KMS-11 (cell line): Measurements from ENCODE around the gene ABCE1.

Source experiments
- H2AFZ ChIP-seq: fragments of 200-600 bp; sonication (generic); 2 replicates; pipeline ENCODE4 v1.6.1; 2016; ENCODE audit warnings: antibody characterized with exemption, mixed run types, low read depth
- H3K27ac ChIP-seq: fragments of 200-600 bp; sonication (generic); 2 replicates; pipeline ENCODE4 v1.6.1; 2016; ENCODE audit warnings: mild to moderate bottlenecking, mixed run types
- H3K27me3 ChIP-seq: fragments of 200-600 bp; sonication (generic); 2 replicates; pipeline ENCODE4 v1.6.1; 2017; ENCODE audit warnings: mild to moderate bottlenecking, low read depth, mixed run types, moderate library complexity; ENCODE audit not compliant: insufficient read depth
- H3K36me3 ChIP-seq: fragments of 200-600 bp; sonication (generic); 2 replicates; pipeline ENCODE4 v1.6.1; 2017; ENCODE audit warnings: mild to moderate bottlenecking, mixed run types; ENCODE audit not compliant: insufficient read depth
- H3K4me1 ChIP-seq: fragments of 200-600 bp; sonication (generic); 2 replicates; pipeline ENCODE4 v1.6.1; 2016; ENCODE audit warnings: mild to moderate bottlenecking, low read depth, mixed run types; ENCODE audit not compliant: poor library complexity, severe bottlenecking
- H3K4me2 ChIP-seq: fragments of 200-600 bp; sonication (generic); 2 replicates; pipeline ENCODE4 v1.7.0; 2016; ENCODE audit warnings: mild to moderate bottlenecking, mixed run types
- H3K4me3 ChIP-seq: fragments of 200-600 bp; sonication (generic); IDR thresholded peaks from 2 replicates; pipeline ENCODE4 v1.6.1; 2017; ENCODE audit warnings: low read depth, low read length, mixed read lengths; ENCODE audit not compliant: insufficient read depth
- H3K79me2 ChIP-seq: fragments of 200-600 bp; sonication (generic); 2 replicates; pipeline ENCODE4 v1.6.1; 2016; ENCODE audit warnings: low read depth, mixed run types; ENCODE audit not compliant: insufficient read depth
- H3K9ac ChIP-seq: fragments of 200-600 bp; sonication (generic); 2 replicates; pipeline ENCODE4 v1.6.1; 2016; ENCODE audit warnings: mild to moderate bottlenecking, mixed run types
- H4K20me1 ChIP-seq: fragments of 200-600 bp; sonication (generic); 2 replicates; pipeline ENCODE4 v1.6.1; 2016; ENCODE audit warnings: mild to moderate bottlenecking, mixed run types; ENCODE audit not compliant: insufficient read depth
- TF ChIP-seq, protein P1 (sequence below): fragments of 200-600 bp; sonication (generic); conservative IDR thresholded peaks from 2 replicates; pipeline ENCODE4 v1.6.1; 2017; ENCODE audit warnings: low read depth, mild to moderate bottlenecking, antibody characterized with exemption, low read length, moderate library complexity, mixed read lengths

ABCE1 gene

DNA sequence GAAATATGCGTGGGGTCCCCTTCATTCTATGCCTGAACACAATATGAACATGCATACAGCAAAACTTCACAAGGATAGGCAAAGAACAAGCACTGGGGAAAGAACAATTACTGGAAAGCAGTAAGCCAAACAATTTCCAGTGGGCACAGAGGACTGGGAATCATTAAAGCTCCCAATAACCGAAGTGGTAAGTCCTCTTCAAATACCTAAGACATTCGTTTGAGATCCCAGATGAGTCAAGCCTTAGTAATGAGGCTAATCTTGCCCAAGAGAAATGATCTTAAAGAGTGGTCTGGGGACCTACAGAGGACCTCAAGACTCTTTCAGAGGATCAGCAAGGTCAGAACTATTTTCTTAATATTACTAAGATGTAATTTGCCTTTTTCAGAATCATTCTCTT is 28.8 kb upstream of the ABCE1 start:
- no peak overlapping the region for H3K9ac ChIP-seq
- no peak overlapping the region for H3K4me2 ChIP-seq
- H3K27ac ChIP-seq: no peak overlapping the region
- no peaks in the 10 kb centered on the region for H3K79me2 ChIP-seq
- no peaks in the 10 kb centered on the region for H4K20me1 ChIP-seq
- H3K36me3 ChIP-seq: no peaks in the 10 kb centered on the region
- TF ChIP-seq, protein P1, sequence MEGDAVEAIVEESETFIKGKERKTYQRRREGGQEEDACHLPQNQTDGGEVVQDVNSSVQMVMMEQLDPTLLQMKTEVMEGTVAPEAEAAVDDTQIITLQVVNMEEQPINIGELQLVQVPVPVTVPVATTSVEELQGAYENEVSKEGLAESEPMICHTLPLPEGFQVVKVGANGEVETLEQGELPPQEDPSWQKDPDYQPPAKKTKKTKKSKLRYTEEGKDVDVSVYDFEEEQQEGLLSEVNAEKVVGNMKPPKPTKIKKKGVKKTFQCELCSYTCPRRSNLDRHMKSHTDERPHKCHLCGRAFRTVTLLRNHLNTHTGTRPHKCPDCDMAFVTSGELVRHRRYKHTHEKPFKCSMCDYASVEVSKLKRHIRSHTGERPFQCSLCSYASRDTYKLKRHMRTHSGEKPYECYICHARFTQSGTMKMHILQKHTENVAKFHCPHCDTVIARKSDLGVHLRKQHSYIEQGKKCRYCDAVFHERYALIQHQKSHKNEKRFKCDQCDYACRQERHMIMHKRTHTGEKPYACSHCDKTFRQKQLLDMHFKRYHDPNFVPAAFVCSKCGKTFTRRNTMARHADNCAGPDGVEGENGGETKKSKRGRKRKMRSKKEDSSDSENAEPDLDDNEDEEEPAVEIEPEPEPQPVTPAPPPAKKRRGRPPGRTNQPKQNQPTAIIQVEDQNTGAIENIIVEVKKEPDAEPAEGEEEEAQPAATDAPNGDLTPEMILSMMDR: no peak
- no peak overlapping the region for H2AFZ ChIP-seq
- H3K27me3 ChIP-seq: no peaks in the 10 kb centered on the region
- no peaks in the 10 kb centered on the region for H3K4me1 ChIP-seq
- no peak overlapping the region for H3K4me3 ChIP-seq

DNA sequence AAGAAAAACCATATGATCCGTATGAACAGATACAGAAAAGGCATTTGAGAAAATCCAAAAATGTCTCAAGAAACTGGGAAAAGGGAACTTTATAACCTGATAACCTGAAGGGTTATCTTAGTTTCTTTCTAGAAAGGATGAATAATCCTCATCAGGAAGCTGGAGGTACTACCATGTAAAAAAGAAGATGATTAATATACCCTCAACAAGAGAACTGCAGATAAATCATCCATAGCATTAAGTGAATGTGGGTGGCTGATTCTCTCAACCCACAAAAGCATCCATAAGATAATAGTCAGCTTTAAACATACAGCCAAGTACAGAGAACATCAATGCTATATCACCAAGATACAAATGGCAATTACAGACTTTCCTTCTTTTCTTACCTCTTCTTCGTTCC is 26.6 kb upstream of the ABCE1 start:
- TF ChIP-seq, protein P1: no peak
- H3K4me3 ChIP-seq: no peak overlapping the region
- H3K9ac ChIP-seq: no peak overlapping the region
- H2AFZ ChIP-seq: no peak overlapping the region
- H3K4me1 ChIP-seq: peaks cover 8% of the 10 kb centered on the region
- H3K27ac ChIP-seq: no peak overlapping the region
- no peaks in the 10 kb centered on the region for H3K27me3 ChIP-seq
- no peak overlapping the region for H3K4me2 ChIP-seq
- H3K79me2 ChIP-seq: no peaks in the 10 kb centered on the region
- H3K36me3 ChIP-seq: no peaks in the 10 kb centered on the region
- H4K20me1 ChIP-seq: no peaks in the 10 kb centered on the region

DNA sequence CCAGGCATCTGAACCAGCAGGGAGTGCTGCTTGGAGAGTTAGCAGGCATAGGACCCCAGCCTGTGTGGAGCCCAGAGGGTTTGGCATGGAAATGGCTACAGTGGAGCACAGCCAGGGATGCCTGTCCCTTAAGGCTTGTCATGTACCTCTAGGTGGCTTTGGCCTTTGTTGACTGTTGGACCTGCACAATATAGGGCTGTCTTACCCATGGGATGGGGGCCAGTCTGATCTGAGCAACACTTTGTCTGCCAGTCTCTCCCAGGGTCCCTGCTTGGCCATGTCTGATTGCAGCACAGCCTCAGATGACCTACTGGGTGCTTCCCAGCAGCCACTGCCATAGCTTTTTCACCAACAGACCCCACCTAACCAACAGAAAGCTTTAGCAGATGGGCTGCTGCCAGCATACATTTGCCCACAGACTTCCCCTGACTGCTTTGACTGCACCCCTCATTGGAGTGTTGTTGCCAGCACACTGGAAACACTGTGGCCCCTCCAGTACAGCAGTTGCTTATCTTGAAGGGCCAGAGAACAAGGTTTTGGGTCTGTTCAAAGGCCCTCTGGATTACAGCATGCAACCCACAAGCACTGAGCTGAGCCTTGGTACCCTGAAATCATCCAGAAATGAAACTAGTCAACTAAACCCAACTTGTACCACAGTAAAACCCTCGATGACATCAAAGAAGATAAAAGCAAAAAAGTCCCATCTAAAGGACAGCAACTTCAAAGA is 22.2 kb upstream of the ABCE1 start:
- Histone ChIP-seq H2AFZ (no peak overlapping the region), H3K9ac (no peak overlapping the region), H3K27me3 (no peaks in the 10 kb centered on the region), H3K36me3 (no peaks in the 10 kb centered on the region), H3K4me3 (no peak overlapping the region), H3K27ac (no peak overlapping the region), H4K20me1 (no peaks in the 10 kb centered on the region), H3K79me2 (0 out of 2 replicates have a peak, but pooled peaks cover 9% of the 10 kb centered on the region), H3K4me1 (peaks cover 11% of the 10 kb centered on the region), H3K4me2 (peak overlapping the region; percentile 16; the same call in 1 of the 2 replicates)
- TF ChIP-seq, protein P1: no peak

DNA sequence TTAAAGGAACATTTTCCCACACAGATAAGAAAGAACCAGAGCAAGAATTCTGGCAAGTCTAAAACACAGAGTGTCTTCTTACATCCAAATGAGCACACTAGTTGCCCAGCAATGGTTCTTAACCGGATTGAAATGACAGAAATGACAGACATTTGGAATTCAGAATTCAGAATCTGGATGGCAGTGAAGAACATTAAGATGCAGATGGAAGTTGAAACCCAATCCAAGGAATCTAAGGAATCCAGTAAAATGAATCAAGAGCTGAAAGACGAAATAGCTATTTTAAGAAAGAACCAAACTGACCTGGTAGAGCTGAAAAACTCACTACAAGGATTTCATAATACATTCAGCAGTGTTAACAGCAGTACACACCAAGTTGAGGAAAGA is 21.6 kb upstream of the ABCE1 start:
- H3K36me3 ChIP-seq: no peaks in the 10 kb centered on the region
- TF ChIP-seq, protein P1: no peak
- H3K27ac ChIP-seq: no peak overlapping the region
- H3K4me3 ChIP-seq: no peak overlapping the region
- H3K27me3 ChIP-seq: no peaks in the 10 kb centered on the region
- peak overlapping the region; percentile 16; the same call in 1 of the 2 replicates for H3K4me2 ChIP-seq
- 0 out of 2 replicates have a peak, but pooled peaks cover 9% of the 10 kb centered on the region for H3K79me2 ChIP-seq
- H3K4me1 ChIP-seq: peaks cover 11% of the 10 kb centered on the region
- H2AFZ ChIP-seq: no peak overlapping the region
- H4K20me1 ChIP-seq: no peaks in the 10 kb centered on the region
- no peak overlapping the region for H3K9ac ChIP-seq
